ENCODE data around the gene RAB4A. TPM values are rescaled to one million over a fixed set of nuclear protein-coding genes. Genes with fewer than 3 reads are reported as not detected.

RAB4A gene
- total and polyA plus RNA-seq, 9 of the 15 experiments (the other 6 are each of a cell fraction or from before 2014, with no cell fraction given): 8.3 to 61.0 (median 26.7) TPM

DNA sequence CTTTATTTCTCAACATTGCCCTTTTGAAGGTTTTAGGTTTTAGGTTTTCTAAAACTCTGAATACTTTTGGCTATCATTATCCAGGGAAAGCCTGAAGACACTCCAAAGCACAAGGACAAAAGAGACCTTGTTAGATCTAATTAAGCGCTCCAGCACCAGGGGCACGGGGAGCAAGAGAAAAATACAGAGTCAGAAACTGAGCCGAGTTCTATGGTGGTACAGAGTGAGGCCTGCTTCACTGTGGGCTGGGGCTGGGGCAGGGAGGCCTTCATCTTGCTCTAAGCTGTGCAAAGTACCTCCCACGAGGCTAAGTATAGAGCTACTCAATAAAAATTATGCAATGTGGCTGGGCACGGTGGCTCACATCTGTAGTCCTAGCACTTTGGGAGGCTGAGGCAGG, 19.7 kb upstream of the RAB4A start:
- H2AFZ ChIP-seq (ENCODE audit: low read depth, low read length): no peak overlapping the region
- CTCF ChIA-PET (ENCODE audit: low intra/inter-chr PET ratio): no interaction called here
- no peaks in the 10 kb centered on the region for H3K36me3 ChIP-seq (ENCODE audit: control insufficient read depth, insufficient read depth, low read length)
- H3K9me1 ChIP-seq (ENCODE audit: control insufficient read depth, insufficient read depth, low read length): no peaks in the 10 kb centered on the region
- FAIRE-seq (no peak), ATAC-seq (no peak), DNase-seq (ENCODE audit: extremely low read depth in 1 of 4, low spot score in 3 of 4) (no peak)
- intact Hi-C loops (cut with micrococcal nuclease) (loop anchor here (10.0 kb wide), 1 partner anchor 444 kb away; no protein-coding TSS in a partner anchor), in situ Hi-C loops (cut with MboI) (loop anchor here (10.0 kb wide), 1 partner anchor 1054 kb away; no protein-coding TSS in a partner anchor)
- H3K4me1 ChIP-seq (replicated peaks in 1 of 2; ENCODE audit: control insufficient read depth in 2 of 2, insufficient read depth in 2 of 2, low read length in 2 of 2): peaks cover 4 to 9% of the 10 kb centered on the region in 2 experiments; a peak in 2 of 5 replicates
- H3K4me3 ChIP-seq: no peak overlapping the region
- no peaks in the 10 kb centered on the region for H4K20me1 ChIP-seq (replicated peaks; ENCODE audit: control insufficient read depth, insufficient read depth, low read length)
- H3K27me3 ChIP-seq (ENCODE audit: control insufficient read depth in 2 of 2, insufficient read depth in 2 of 2, low read length in 2 of 2): peaks cover 12 to 19% of the 10 kb centered on the region in 2 experiments; a peak in 4 of 5 replicates
- POLR2A ChIA-PET: no interaction called here
- H3K9me3 ChIP-seq (replicated peaks; ENCODE audit: control insufficient read depth, insufficient read depth, low read depth, low read length): no peaks in the 10 kb centered on the region
- H3K4me2 ChIP-seq (ENCODE audit: insufficient read depth, low read length): no peak overlapping the region
- WGBS (ENCODE audit: insufficient coverage, low coverage, missing lambda C conversion rate): 9% methylated on average over 5 of the region's 5 CpGs
- no peak for TF ChIP-seq RBM22 (IDR thresholded peaks at IDR 0.05; ENCODE audit: low read depth, low read length, poor library complexity, severe bottlenecking)
- TF ChIP-seq, protein P1, sequence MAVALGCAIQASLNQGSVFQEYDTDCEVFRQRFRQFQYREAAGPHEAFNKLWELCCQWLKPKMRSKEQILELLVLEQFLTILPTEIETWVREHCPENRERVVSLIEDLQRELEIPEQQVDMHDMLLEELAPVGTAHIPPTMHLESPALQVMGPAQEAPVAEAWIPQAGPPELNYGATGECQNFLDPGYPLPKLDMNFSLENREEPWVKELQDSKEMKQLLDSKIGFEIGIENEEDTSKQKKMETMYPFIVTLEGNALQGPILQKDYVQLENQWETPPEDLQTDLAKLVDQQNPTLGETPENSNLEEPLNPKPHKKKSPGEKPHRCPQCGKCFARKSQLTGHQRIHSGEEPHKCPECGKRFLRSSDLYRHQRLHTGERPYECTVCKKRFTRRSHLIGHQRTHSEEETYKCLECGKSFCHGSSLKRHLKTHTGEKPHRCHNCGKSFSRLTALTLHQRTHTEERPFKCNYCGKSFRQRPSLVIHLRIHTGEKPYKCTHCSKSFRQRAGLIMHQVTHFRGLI (CRISPR knock-in tag; IDR thresholded peaks at IDR 0.05): no peak
- TF ChIP-seq, protein P2, sequence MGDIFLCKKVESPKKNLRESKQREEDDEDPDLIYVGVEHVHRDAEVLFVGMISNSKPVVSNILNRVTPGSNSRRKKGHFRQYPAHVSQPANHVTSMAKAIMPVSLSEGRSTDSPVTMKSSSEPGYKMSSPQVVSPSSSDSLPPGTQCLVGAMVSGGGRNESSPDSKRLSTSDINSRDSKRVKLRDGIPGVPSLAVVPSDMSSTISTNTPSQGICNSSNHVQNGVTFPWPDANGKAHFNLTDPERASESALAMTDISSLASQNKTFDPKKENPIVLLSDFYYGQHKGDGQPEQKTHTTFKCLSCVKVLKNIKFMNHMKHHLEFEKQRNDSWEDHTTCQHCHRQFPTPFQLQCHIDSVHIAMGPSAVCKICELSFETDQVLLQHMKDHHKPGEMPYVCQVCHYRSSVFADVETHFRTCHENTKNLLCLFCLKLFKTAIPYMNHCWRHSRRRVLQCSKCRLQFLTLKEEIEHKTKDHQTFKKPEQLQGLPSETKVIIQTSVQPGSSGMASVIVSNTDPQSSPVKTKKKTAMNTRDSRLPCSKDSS (IDR thresholded peaks at IDR 0.05; ENCODE audit: low read depth, partially characterized antibody): no peak
- TF ChIP-seq HMG20A (CRISPR knock-in tag; conservative IDR thresholded peaks at IDR 0.05): no peak
- TF ChIP-seq GATAD2B (IDR thresholded peaks at IDR 0.05; ENCODE audit: borderline replicate concordance): no peak
- no peak for TF ChIP-seq HNRNPLL (IDR thresholded peaks at IDR 0.05; ENCODE audit: low read depth, low read length, poor library complexity, severe bottlenecking)
- no peaks in the 10 kb centered on the region for H3K79me2 ChIP-seq (ENCODE audit: control insufficient read depth, insufficient read depth, low read length)
- no peak overlapping the region for H3K9ac ChIP-seq (ENCODE audit: insufficient read depth in 1 of 2, low read depth in 2 of 2, low read length in 2 of 2)
- BruUV-seq (replicated peaks): no TSS peak
- no peak overlapping the region for H3K27ac ChIP-seq (ENCODE audit: extremely low read depth, low read depth, low read length)
